Activated naive CD4-positive, alpha-beta T cell treated with Interleukin-2 at 50 U/mL for 16 hours (primary cell): ENCODE data around the gene DAB2IP.

ENCODE experiments used
- DNase-seq: peaks from one replicate; pipeline ENCODE4 v3.0.0-alpha.2; 2020

Gene DAB2IP

GRCh38 chr9:121822093-121823085 is 171.0 kb downstream of the DAB2IP start:
- DNase-seq = no peak

DNA sequence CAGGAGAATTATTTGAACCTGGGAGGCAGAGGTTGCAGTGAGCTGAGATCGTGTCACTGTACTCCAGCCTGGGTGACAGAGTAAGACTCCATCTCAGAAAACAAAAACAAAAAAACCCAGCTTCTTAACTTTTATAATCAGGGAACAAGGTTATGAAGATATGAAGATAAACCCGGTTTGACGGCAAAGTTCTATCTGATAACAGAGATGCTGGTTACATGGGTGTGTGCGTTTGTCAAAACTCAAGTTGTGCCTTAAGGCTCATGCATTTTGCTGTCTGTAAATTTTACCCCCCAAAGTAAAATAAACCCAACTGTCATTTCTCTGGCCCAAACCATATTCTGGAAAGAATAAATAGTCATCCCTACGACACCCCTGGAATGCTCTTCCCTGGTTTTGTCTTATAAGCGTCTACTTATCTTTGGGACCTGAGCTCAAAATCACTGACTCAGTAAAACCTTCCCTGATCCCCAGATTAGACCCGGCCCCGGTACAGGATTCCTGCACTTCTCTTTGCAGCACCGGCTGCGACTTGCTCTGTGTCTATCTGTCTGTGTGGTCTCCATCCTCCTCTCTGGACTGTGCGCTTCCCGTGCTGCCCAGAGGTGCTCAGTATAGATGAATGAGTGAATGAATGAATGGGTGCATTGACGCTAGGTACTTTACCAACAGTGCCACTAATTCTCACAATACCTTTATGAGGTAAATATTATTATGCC is 172.2 kb downstream of the DAB2IP start:
- DNase-seq = no peak

- no peak for DNase-seq
These were observed 173.2 kb downstream of the DAB2IP start for GRCh38 chr9:121824651-121825030.

DNA sequence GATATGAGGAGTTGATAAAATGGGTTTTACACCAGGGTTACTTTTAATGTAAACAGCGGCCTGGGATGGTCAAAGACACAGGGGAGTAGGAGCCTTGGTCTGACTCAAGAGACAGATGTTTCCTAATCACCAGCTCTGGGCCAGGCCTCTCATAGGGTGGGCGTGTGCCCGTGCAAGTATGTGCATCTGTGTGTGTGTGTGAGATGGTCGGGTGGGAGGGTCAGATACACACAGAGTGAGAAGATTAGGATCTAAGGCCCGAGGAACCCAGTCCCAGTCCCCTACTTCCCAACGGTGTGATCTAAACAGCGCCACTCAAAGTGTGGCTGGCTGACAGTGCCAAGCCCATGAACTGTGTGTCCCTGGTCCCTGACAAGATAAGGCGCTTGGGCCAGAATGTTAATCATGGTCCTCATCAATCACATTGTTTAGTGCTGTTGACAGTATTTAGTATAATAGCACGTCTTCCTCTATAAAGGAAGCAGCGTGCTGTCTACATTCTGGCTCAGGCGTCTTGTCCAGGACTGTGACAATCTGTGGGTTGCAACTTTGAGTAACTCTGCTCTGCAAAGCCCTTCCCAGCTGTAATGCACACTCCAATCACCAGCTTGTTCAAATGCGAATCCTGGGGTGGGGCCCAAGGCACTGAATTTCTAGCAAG is 173.7 kb downstream of the DAB2IP start:
- DNase-seq = no peak

GRCh38 chr9:121826711-121827110 is 175.3 kb downstream of the DAB2IP start:
- no peak for DNase-seq

GRCh38 chr9:121827251-121827967 is 176.0 kb downstream of the DAB2IP start:
- no peak for DNase-seq

GRCh38 chr9:121830441-121831140 is 179.2 kb downstream of the DAB2IP start:
- DNase-seq = no peak

GRCh38 chr9:121831869-121832268 is 180.4 kb downstream of the DAB2IP start:
- DNase-seq = no peak

GRCh38 chr9:121833061-121833460 is 181.6 kb downstream of the DAB2IP start:
- no peak for DNase-seq
